MM.1S (cell line): Measurements from ENCODE around the gene SGPP1.
A peak's percentile ranks its signal among the peaks of the same experiment; 100 is the strongest.

Experiments
- DNase-seq: peaks from one replicate; pipeline ENCODE4 v3.0.0-alpha.2; 2015
- H2AFZ ChIP-seq: fragments of 300-600 bp; sonication (generic); 2 replicates; pipeline ENCODE4 v1.6.0; 2016; ENCODE audit warnings: antibody characterized with exemption, low read length
- H3F3A ChIP-seq: fragments of 300-600 bp; sonication (generic); 2 replicates; pipeline ENCODE4 v1.6.1; 2016; ENCODE audit warnings: mild to moderate bottlenecking, antibody characterized with exemption, low read length, moderate library complexity, mixed read lengths; ENCODE audit not compliant: insufficient read depth
- H3K27ac ChIP-seq: fragments of 300-600 bp; sonication (generic); 2 replicates; pipeline ENCODE4 v1.5.1; 2016; ENCODE audit warnings: mild to moderate bottlenecking, low read length
- H3K27me3 ChIP-seq: fragments of 300-600 bp; sonication (generic); replicated peaks from 2 replicates; pipeline ENCODE4 v1.6.0; 2016; ENCODE audit warnings: low read length; ENCODE audit not compliant: insufficient read depth
- H3K36me3 ChIP-seq: fragments of 300-600 bp; sonication (generic); replicated peaks from 2 replicates; pipeline ENCODE4 v1.6.1; 2016; ENCODE audit warnings: mild to moderate bottlenecking, low read length, mixed read lengths; ENCODE audit not compliant: insufficient read depth
- H3K4me1 ChIP-seq: fragments of 300-600 bp; sonication (generic); 2 replicates; pipeline ENCODE4 v1.6.1; 2016; ENCODE audit warnings: low read length, mixed read lengths
- H3K4me2 ChIP-seq: fragments of 300-600 bp; sonication (generic); 2 replicates; pipeline ENCODE4 v1.6.0; 2016; ENCODE audit warnings: low read depth, low read length
- H3K4me3 ChIP-seq: fragments of 300-600 bp; sonication (generic); 2 replicates; pipeline ENCODE4 v1.5.1; 2016; ENCODE audit warnings: low read length, mixed read lengths
- H3K79me2 ChIP-seq: fragments of 300-600 bp; sonication (generic); 2 replicates; pipeline ENCODE4 v1.6.1; 2016; ENCODE audit warnings: mixed run types, low read length, mixed read lengths
- H3K9ac ChIP-seq: fragments of 300-600 bp; sonication (generic); 2 replicates; pipeline ENCODE4 v1.6.1; 2016; ENCODE audit warnings: low read length, mixed read lengths
- H3K9me2 ChIP-seq: fragments of 300-600 bp; sonication (generic); replicated peaks from 2 replicates; pipeline ENCODE4 v1.6.1; 2016; ENCODE audit warnings: mild to moderate bottlenecking, low read length, mixed read lengths; ENCODE audit not compliant: insufficient read depth
- H3K9me3 ChIP-seq: fragments of 300-600 bp; sonication (generic); replicated peaks from 2 replicates; pipeline ENCODE4 v1.6.1; 2016; ENCODE audit warnings: mild to moderate bottlenecking, low read length, mixed read lengths; ENCODE audit not compliant: insufficient read depth
- H4K20me1 ChIP-seq: fragments of 300-600 bp; sonication (generic); 2 replicates; pipeline ENCODE4 v1.6.1; 2016; ENCODE audit warnings: mild to moderate bottlenecking, low read length, moderate library complexity, mixed read lengths; ENCODE audit not compliant: insufficient read depth
- CTCF ChIP-seq: fragments of 300-600 bp; sonication (generic); IDR thresholded peaks from 2 replicates; pipeline ENCODE4 v1.5.1; 2016; ENCODE audit warnings: antibody characterized with exemption, low read length, mixed read lengths
- EZH2 ChIP-seq: fragments of 300-600 bp; sonication (generic); optimal IDR thresholded peaks from 2 replicates; pipeline ENCODE3; 2017; ENCODE audit warnings: low read depth, mild to moderate bottlenecking, antibody characterized with exemption, low read length, mixed read lengths
- EZH2phosphoT487 ChIP-seq: fragments of 300-600 bp; sonication (generic); IDR thresholded peaks from 2 replicates; pipeline ENCODE4 v1.6.1; 2018; ENCODE audit warnings: antibody characterized with exemption, low read length

Gene SGPP1

GRCh38 chr14:63727231-63727735 lies 582 bp downstream of the SGPP1 start:
- DNase-seq = no peak
- Histone ChIP-seq H3K4me1 (no peaks in the 10 kb centered on the region), H3K27ac (no peak overlapping the region), H3F3A (peaks cover 4% of the 10 kb centered on the region; the same call in 1 of the 2 replicates), H3K9ac (peak overlapping the region; percentile 51; the same call in 1 of the 2 replicates), H3K27me3 (no peaks in the 10 kb centered on the region), H3K36me3 (no peaks in the 10 kb centered on the region), H4K20me1 (no peaks in the 10 kb centered on the region), H3K4me3 (peak overlapping the region; percentile 70), H3K9me3 (no peaks in the 10 kb centered on the region), H3K9me2 (no peaks in the 10 kb centered on the region), H3K79me2 (no peaks in the 10 kb centered on the region), H2AFZ (peak overlapping the region; percentile 77; the same call in 1 of the 2 replicates), H3K4me2 (peak overlapping the region; percentile 76)
- no peak for TF ChIP-seq EZH2
- TF ChIP-seq EZH2phosphoT487 = no peak
- no peak for TF ChIP-seq CTCF

- H2AFZ ChIP-seq = no peak overlapping the region
Measured at GRCh38 chr14:63726499-63726898, 1.4 kb downstream of the SGPP1 start.

GRCh38 chr14:63725786-63726460 lies 1.9 kb downstream of the SGPP1 start:
- no peaks in the 10 kb centered on the region for H3K27me3 ChIP-seq
- no peak overlapping the region for H3K27ac ChIP-seq
- no peak overlapping the region for H2AFZ ChIP-seq
- no peak overlapping the region for H3K4me2 ChIP-seq
- no peak for DNase-seq
- no peaks in the 10 kb centered on the region for H3K9me2 ChIP-seq
- H3K9ac ChIP-seq = no peak overlapping the region
- peaks cover 4% of the 10 kb centered on the region; the same call in 1 of the 2 replicates for H3F3A ChIP-seq
- no peaks in the 10 kb centered on the region for H3K79me2 ChIP-seq
- H3K36me3 ChIP-seq = no peaks in the 10 kb centered on the region
- no peaks in the 10 kb centered on the region for H4K20me1 ChIP-seq
- no peak overlapping the region for H3K4me3 ChIP-seq
- TF ChIP-seq EZH2phosphoT487 = no peak
- TF ChIP-seq EZH2 = no peak
- no peak for TF ChIP-seq CTCF
- H3K9me3 ChIP-seq = no peaks in the 10 kb centered on the region
- H3K4me1 ChIP-seq = no peaks in the 10 kb centered on the region

More at GRCh38 chr14:63726499-63726898, 1.4 kb downstream of the SGPP1 start:
- TF ChIP-seq EZH2phosphoT487 = no peak
- no peak for TF ChIP-seq CTCF
- no peak for TF ChIP-seq EZH2
- H3F3A ChIP-seq = peaks cover 4% of the 10 kb centered on the region; the same call in 1 of the 2 replicates
- no peaks in the 10 kb centered on the region for H4K20me1 ChIP-seq
- H3K4me3 ChIP-seq = peak overlapping the region; percentile 70; the same call in 1 of the 2 replicates
- H3K9me2 ChIP-seq = no peaks in the 10 kb centered on the region
- H3K36me3 ChIP-seq = no peaks in the 10 kb centered on the region
- no peaks in the 10 kb centered on the region for H3K4me1 ChIP-seq
- H3K27me3 ChIP-seq = no peaks in the 10 kb centered on the region
- DNase-seq = no peak
- H3K27ac ChIP-seq = no peak overlapping the region
- H3K9ac ChIP-seq = no peak overlapping the region
- H3K4me2 ChIP-seq = peak overlapping the region; percentile 76; the same call in 1 of the 2 replicates
- H3K79me2 ChIP-seq = no peaks in the 10 kb centered on the region
- no peaks in the 10 kb centered on the region for H3K9me3 ChIP-seq
